Ishikawa (cell line): ENCODE data around the gene RASSF9.

ENCODE experiments used
- CEBPB ChIP-seq: IDR thresholded peaks from 2 replicates; pipeline ENCODE4 v1.6.1; 2012
- CREB1 ChIP-seq: IDR thresholded peaks from 2 replicates; pipeline ENCODE4 v1.6.1; 2012; ENCODE audit warnings: low read depth
- EGR1 ChIP-seq: IDR thresholded peaks from 2 replicates; pipeline ENCODE4 v1.6.1; 2012
- EP300 ChIP-seq: IDR thresholded peaks from 2 replicates; pipeline ENCODE4 v1.6.1; 2012; ENCODE audit warnings: borderline replicate concordance
- FOXM1 ChIP-seq: IDR thresholded peaks from 2 replicates; pipeline ENCODE4 v1.6.1; 2012; ENCODE audit warnings: low read depth, borderline replicate concordance
- NFIC ChIP-seq: IDR thresholded peaks from 2 replicates; pipeline ENCODE4 v1.6.1; 2012
- RAD21 ChIP-seq: IDR thresholded peaks from 2 replicates; pipeline ENCODE4 v1.6.1; 2012; ENCODE audit warnings: low read depth
- TAF1 ChIP-seq: IDR thresholded peaks from 2 replicates; pipeline ENCODE4 v1.6.1; 2012; ENCODE audit warnings: low read depth, mild to moderate bottlenecking
- TCF12 ChIP-seq: IDR thresholded peaks from 2 replicates; pipeline ENCODE4 v1.6.1; 2012; ENCODE audit warnings: low read depth
- TEAD4 ChIP-seq: IDR thresholded peaks from 2 replicates; pipeline ENCODE4 v1.6.1; 2012
- YY1 ChIP-seq: IDR thresholded peaks from 2 replicates; pipeline ENCODE4 v1.6.1; 2012; ENCODE audit warnings: low read depth
- ZBTB7A ChIP-seq: IDR thresholded peaks from 2 replicates; pipeline ENCODE4 v1.6.1; 2012; ENCODE audit warnings: low read depth
- TF ChIP-seq, protein P1 (sequence below): IDR thresholded peaks from 2 replicates; pipeline ENCODE4 v1.6.1; 2012; ENCODE audit warnings: low read depth, mild to moderate bottlenecking
- TF ChIP-seq, protein P2 (sequence below): IDR thresholded peaks from 2 replicates; pipeline ENCODE4 v1.6.1; 2012
- TF ChIP-seq, protein P3 (sequence below): IDR thresholded peaks from 2 replicates; pipeline ENCODE4 v1.6.1; 2012

Gene RASSF9

DNA sequence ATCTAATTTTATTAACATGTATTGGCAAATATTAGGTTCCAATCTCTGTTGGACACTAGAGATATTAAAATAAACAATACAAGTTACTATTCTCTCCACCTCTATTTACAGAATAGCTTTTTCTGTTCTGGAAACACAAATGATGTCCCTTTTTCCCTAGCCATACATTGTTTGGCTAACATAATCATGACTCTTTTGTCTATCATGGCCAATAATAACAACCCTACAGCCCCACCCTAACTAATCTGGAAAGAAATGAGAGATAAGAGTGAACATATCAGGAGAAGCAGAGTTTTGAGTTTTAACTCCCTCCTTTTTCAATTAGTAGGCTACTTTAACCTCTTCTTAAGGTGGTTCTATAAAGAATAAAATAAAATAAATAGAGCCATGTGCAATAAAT lies 40.2 kb downstream of the RASSF9 start:
- TF ChIP-seq, protein P1, sequence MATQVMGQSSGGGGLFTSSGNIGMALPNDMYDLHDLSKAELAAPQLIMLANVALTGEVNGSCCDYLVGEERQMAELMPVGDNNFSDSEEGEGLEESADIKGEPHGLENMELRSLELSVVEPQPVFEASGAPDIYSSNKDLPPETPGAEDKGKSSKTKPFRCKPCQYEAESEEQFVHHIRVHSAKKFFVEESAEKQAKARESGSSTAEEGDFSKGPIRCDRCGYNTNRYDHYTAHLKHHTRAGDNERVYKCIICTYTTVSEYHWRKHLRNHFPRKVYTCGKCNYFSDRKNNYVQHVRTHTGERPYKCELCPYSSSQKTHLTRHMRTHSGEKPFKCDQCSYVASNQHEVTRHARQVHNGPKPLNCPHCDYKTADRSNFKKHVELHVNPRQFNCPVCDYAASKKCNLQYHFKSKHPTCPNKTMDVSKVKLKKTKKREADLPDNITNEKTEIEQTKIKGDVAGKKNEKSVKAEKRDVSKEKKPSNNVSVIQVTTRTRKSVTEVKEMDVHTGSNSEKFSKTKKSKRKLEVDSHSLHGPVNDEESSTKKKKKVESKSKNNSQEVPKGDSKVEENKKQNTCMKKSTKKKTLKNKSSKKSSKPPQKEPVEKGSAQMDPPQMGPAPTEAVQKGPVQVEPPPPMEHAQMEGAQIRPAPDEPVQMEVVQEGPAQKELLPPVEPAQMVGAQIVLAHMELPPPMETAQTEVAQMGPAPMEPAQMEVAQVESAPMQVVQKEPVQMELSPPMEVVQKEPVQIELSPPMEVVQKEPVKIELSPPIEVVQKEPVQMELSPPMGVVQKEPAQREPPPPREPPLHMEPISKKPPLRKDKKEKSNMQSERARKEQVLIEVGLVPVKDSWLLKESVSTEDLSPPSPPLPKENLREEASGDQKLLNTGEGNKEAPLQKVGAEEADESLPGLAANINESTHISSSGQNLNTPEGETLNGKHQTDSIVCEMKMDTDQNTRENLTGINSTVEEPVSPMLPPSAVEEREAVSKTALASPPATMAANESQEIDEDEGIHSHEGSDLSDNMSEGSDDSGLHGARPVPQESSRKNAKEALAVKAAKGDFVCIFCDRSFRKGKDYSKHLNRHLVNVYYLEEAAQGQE = no peak
- TF ChIP-seq CREB1 (no peak), CEBPB (no peak), TCF12 (no peak), TAF1 (no peak), FOXM1 (no peak), EGR1 (no peak), ZBTB7A (no peak), EP300 (no peak), YY1 (no peak), TEAD4 (no peak), RAD21 (no peak)
- TF ChIP-seq, protein P2, sequence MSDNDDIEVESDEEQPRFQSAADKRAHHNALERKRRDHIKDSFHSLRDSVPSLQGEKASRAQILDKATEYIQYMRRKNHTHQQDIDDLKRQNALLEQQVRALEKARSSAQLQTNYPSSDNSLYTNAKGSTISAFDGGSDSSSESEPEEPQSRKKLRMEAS = no peak
- TF ChIP-seq, protein P3, sequence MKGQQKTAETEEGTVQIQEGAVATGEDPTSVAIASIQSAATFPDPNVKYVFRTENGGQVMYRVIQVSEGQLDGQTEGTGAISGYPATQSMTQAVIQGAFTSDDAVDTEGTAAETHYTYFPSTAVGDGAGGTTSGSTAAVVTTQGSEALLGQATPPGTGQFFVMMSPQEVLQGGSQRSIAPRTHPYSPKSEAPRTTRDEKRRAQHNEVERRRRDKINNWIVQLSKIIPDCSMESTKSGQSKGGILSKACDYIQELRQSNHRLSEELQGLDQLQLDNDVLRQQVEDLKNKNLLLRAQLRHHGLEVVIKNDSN = no peak

DNA sequence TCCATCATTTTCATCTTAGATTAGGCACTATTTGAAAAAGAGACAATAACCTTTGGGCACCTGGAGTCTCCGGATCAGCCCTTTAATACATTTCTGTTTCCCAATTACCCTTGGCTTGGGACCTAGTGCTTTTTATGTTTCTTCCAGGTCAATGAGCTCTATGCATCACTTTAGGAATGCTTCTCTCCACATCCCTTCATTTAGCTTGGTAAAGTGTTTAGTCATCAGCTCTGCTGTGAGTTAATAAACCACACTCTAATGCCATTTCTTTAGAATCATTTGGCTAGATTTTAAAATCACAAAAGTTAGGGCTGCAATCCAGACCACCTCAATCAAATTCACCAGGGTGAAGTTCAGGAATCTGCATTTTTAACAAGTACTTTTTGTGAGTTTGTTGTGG lies 41.7 kb downstream of the RASSF9 start:
- no peak for TF ChIP-seq FOXM1
- TF ChIP-seq TCF12 = no peak
- no peak for TF ChIP-seq ZBTB7A
- TF ChIP-seq CREB1 = no peak
- TF ChIP-seq EGR1 = no peak

DNA sequence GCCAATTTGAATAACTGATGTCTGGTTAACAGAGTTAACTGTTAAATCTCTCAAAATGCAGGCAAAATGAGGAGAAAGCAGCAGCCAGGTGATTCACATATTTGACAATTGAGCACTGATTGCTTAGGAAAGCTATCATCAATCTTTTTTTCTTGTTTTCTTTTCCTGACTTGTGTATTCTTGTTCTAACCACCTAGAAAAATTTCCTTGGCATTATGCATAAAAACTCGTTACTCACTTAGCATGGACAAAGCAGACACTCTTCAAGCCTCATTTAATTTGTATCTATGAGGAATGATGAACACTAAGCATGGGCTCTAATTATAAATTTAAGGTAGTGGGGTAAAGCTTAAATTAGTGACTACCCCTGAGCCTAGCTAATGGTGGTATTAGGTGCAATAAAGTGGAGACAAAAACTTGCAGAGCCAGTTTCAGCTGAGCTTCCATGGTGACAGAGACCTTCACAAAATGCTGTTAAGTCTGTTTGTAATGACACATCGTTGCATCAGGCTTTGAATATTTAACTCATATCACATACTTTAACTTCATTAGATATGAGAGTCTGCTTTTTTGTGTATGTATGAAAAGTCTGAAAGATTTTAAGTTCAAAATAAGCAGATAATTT lies 52.0 kb downstream of the RASSF9 start:
- no peak for TF ChIP-seq TCF12
- TF ChIP-seq RAD21 = no peak

DNA sequence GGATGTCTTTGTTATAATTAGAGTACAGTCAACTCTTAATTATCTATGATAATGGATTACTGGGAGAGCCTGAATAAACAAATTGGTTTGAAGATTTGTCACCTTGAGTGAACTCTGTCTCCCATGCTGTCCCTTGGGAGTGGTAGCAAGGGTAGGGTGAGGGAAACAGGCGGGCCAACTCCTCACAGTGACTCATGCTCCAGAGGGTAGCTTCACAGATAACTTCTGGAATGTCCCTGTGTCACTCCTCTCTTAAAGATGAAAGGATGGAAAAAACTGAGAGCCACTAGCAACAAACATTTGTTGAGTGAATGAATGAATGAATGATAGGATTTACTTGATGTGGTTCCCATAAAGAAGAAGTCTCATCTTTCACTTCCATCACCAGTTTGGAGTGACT lies 53.5 kb downstream of the RASSF9 start:
- TF ChIP-seq NFIC = no peak
- TF ChIP-seq FOXM1 = no peak

DNA sequence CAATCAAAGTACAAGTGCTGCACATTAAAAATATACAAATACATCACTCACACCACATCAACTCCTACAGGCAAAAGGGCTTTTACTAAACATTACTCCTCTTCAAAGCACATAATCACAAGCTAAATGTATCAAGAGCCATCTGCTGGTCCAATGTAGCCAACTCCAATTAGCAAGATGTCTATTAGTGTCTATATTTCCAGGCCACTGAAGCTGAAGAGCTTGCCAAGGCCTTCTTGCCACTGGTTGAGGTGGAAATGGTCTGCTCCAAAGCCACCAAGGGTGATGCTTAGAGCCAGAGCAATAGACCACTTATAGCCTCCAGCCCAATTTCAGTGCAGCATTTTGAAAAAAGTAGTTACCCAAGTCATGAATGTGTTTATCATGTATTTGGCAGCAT lies 54.4 kb downstream of the RASSF9 start:
- TF ChIP-seq, protein P2 = no peak
- no peak for TF ChIP-seq EP300

DNA sequence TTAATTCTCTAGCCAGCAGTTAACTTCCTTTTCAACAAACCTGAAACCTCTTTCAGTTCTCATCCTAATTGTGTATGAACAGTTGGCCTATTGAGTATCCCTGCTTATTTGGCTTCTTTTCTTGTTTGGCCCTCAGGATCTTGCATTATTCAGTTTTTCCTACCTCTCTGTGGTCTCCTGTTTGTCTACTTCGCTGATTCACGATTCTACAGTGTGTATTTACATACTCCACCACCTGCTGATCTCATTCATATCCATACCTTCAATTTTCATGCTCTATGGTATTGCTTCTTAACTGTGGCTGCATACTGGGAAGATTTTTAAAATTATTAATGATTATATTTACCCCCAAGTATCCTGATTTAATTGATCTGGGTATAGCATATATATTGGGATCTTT lies 56.4 kb downstream of the RASSF9 start:
- TF ChIP-seq, protein P2 = no peak
- TF ChIP-seq TCF12 = no peak

DNA sequence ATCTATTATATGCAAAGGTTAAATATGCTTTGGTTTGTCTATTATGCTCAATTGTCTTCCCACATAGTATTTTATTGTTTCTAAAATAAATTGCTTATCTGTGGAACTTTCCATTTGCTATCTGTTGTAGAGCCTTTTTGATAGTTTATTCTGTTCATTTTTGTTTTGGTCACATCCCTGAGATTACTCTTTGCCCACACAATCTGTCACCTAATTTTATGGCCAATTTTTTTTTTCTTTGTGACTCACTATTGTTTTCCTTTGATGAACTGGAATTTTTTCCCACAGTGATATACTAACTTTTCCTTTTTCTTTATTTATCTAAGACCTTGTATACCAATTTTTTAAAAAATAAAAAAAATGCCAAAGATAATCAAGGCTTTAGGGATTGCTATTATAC lies 61.1 kb downstream of the RASSF9 start:
- TF ChIP-seq, protein P2 = no peak
- TF ChIP-seq EGR1 = no peak
- TF ChIP-seq YY1 = no peak
- TF ChIP-seq TAF1 = no peak
- TF ChIP-seq ZBTB7A = no peak
- no peak for TF ChIP-seq TEAD4

DNA sequence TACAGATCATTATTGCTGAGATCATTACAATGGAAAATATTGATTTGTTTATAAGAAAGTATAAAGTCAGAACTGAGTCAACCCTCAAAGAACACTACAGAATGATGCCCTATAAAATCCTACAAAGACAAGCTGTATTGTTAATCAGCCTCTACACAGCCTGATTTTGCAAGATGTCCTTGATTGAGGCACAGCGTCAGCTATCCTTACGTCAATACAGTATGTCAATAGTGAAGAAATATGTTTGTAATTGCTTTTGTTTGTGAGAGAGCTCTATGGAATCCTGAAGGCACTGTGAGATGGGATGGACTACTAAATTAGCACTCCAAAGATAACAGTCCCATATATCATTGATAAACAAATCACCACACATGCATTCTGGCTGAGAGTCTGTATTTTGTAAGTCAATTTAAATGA lies 70.7 kb downstream of the RASSF9 start:
- TF ChIP-seq TEAD4 (no peak), EP300 (no peak), NFIC (no peak), FOXM1 (no peak), RAD21 (no peak), CEBPB (no peak), ZBTB7A (no peak), TCF12 (no peak), TAF1 (no peak), EGR1 (no peak)
- TF ChIP-seq, protein P3 = no peak
- TF ChIP-seq, protein P1 = no peak
- TF ChIP-seq, protein P2 = no peak
